NCI-H345 treated with DMSO at 0.1 percent for 48 hours (cell line): Measurements from ENCODE around the gene DIDO1.
A peak's percentile ranks its signal among the peaks of the same experiment; 100 is the strongest.

Experiments used
- DNase-seq: peaks from one replicate; lab custom pipeline; 2025; ENCODE audit not compliant: unreplicated experiment; lab: John Stamatoyannopoulos, UW

The DIDO1 gene

DNA sequence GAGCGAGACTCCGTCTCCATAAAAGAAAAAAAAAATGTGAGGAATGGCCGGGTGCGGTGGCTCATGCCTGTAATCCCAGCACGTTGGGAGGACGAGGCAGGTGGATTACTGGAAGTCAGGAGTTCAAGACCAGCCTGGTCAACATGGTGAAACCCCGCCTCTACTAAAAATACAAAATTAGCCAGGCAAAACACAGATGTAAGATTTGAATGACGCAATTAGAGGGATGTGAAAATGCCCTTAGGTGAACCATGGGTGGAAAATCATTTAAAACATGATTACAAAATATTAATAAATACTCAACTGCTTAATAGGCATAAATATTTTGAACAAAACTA is 88.5 kb downstream of the DIDO1 start:
- DNase-seq, result no peak

- no peak for DNase-seq
These were observed 89.3 kb downstream of the DIDO1 start for GRCh38 chr20:62836967-62837490.

- DNase-seq, result no peak
These were observed 90.1 kb downstream of the DIDO1 start for GRCh38 chr20:62835931-62836861.

DNA sequence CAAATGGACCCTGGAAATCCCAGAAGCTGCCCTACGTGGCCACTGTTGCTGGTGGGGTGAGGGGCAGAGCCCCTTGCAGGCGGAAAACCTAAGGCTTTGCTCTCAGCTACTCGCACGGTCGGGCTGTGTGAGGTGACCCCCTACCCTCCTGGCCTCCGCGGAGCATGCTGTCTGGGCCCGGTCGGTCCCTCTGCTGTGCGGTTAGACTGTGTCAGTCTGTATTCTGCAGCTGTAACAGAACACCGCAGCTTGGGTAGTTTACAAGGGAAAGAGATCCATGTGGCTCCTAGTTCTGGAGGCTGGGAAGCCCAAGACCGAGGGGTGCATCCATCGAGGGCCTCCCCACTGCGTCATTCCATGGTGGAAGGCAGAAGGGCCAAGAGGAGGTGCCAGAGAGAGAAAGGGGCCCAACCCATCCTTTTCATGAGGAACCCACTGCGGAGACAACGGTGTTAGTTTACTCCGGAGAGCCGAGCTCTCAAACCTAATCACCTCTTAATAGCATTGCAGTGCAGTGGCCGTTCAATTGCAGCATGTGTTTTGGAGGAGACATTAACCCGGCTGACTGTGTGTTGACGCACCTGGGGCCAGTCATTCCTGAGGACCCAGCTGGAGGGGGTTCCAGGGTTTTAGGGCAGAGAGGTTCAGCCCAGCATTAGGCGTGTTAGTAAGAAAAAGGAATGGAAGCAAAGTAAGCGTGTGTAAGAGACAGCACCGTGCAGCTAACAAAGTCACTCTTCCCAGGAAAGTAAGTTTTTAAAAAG is 91.2 kb downstream of the DIDO1 start:
- no peak for DNase-seq

- DNase-seq, result no peak
These were observed 93.3 kb downstream of the DIDO1 start for GRCh38 chr20:62832951-62833391.

GRCh38 chr20:62832212-62832922 is 93.9 kb downstream of the DIDO1 start:
- DNase-seq, result peak; percentile 50

GRCh38 chr20:62831854-62832211 is 94.5 kb downstream of the DIDO1 start:
- no peak for DNase-seq

- no peak for DNase-seq
These were observed 94.9 kb downstream of the DIDO1 start for GRCh38 chr20:62831361-62831788.

- DNase-seq, result no peak
These were observed 95.5 kb downstream of the DIDO1 start for GRCh38 chr20:62830821-62831220.

- no peak for DNase-seq
These were observed 96.1 kb downstream of the DIDO1 start for GRCh38 chr20:62830251-62830650.

DNA sequence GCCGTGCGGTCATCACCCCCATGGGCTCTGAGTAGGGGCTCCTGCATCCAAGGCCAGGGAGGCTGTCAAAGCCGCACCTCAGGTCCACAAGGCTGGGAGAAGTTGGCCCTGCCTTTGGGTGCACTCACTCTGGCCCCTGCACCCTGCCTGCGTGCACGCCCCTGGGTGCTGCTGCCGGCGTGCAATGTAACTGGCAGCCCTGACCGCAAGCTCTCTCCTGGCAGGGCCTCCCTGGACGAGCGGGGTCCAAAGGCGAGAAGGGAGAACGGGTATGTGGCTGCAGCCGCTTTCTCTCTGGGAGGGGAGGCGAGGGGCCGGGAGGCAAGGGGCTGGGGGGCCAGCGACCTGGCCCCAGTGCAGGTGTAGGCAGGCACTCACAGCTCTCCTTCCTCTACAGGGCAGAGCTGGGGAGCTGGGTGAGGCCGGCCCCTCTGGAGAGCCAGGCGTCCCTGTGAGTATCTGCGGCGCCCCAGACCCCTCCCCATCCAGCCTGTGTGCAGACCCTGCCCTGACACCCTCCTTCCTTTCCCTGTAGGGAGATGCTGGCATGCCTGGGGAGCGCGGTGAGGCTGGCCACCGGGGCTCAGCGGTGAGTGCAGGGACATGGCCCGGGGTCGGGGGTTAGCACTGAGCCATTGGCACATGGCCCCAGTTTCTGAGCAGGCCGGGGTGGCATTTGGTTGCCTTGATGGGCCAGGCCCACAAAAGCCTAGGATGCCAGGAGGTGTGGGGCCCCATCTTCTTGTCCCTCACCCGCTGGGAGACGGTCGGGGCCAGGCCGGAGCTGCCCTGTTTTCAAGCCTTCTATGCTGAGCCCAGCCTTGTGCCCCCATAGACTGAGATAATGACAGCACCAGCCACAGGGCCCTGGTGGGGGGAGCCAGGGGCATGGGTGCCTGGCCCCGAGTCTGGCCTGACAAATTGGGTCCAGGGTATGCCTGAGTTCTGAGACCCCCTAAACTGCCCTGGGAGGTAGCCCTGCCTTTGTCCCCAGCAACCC is 96.8 kb downstream of the DIDO1 start:
- DNase-seq, result no peak

DNA sequence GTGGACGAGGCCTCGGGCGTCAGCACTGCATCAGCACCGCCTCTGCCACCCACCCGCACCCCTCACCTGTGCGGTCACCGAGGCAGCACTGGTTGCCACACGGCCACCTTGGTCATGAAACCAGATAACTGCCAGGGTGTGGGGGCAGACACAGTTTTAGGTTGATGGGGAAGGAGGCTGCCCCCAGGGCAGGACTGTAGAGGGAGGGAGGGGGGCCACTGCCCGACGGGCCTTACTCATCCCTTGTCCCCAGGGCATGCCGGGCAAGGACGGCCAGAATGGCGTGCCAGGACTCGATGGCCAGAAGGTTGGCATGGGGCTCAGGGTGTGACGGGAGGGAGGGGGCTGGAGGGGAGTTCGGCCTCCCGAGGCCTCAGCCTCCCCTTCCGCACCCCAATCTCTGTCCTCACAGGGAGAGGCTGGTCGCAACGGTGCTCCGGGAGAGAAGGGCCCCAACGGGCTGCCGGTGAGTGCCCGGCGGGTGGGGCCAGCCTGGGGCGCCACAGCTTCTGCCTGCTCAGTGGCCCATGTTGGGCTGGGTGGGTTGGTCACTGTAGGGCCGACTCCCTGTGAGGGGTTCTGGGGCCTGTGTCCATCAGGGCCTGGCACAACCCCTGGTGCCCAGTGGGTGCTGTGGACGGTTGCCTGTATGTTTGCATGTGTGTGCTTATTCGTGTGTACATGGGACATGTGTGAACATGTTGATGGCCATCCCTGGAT is 97.6 kb downstream of the DIDO1 start:
- no peak for DNase-seq

- DNase-seq, result no peak
These were observed 98.3 kb downstream of the DIDO1 start for GRCh38 chr20:62828051-62828450.
